AG04450 (cell line): ENCODE results near the gene TANGO6. TPM values are rescaled to one million over a fixed set of nuclear protein-coding genes. Genes with fewer than 3 reads are reported as not detected.
"Not testable (repeated sequence)": the region's sequence is repeated elsewhere in the genome, so short reads cannot be mapped to it uniquely, and the experiment has no call there.

ENCODE experiments used
- CTCF ChIA-PET: fragments of 300-600, 350-600 bp; formaldehyde crosslinking; extraction: SDS; loops from one replicate; lab custom pipeline; 2022; ENCODE audit warnings: antibody characterized with exemption, inconsistent platforms; lab: Charles Lee
- POLR2A ChIA-PET: fragments of 350-600 bp; formaldehyde crosslinking; extraction: SDS; loops from one replicate; lab custom pipeline; 2021; ENCODE audit warnings: antibody characterized with exemption, inconsistent platforms; lab: Yijun Ruan, JAX
- DNase-seq: peaks from one replicate; pipeline ENCODE4 v3.0.0-alpha.2; 2011; ENCODE audit warnings: low read depth, low spot score
- H3K27ac ChIP-seq: one replicate; pipeline ENCODE4 v1.5.1; 2012; ENCODE audit warnings: low read depth, low read length, control low read depth
- H3K27me3 ChIP-seq: one replicate; pipeline ENCODE4 v1.6.0; 2012; ENCODE audit warnings: low read length; ENCODE audit not compliant: control insufficient read depth, insufficient read depth
- H3K4me3 ChIP-seq: 2 replicates; pipeline ENCODE4 v1.5.1; 2011; ENCODE audit warnings: mild to moderate bottlenecking, low read depth, low read length, control low read depth
- H3K9me3 ChIP-seq: 2 replicates; pipeline ENCODE4 v1.5.1; 2012; ENCODE audit warnings: low read length; ENCODE audit not compliant: control insufficient read depth, insufficient read depth
- polyA plus RNA-seq: library from polyadenylated mRNA; depleted of rRNA; stranded (reverse); fragments of >200 nt; gene quantifications from 2 replicates; pipeline ENCODE4 v1.2.3, GENCODE V29; 2011
- TF ChIP-seq, protein P1 (sequence below): IDR thresholded peaks from 2 replicates; pipeline ENCODE4 v1.5.1; 2011; ENCODE audit warnings: low read depth, low read length, control low read depth, inconsistent platforms

The TANGO6 gene
- polyA plus RNA-seq, 1 experiment = 11.6 TPM

DNA sequence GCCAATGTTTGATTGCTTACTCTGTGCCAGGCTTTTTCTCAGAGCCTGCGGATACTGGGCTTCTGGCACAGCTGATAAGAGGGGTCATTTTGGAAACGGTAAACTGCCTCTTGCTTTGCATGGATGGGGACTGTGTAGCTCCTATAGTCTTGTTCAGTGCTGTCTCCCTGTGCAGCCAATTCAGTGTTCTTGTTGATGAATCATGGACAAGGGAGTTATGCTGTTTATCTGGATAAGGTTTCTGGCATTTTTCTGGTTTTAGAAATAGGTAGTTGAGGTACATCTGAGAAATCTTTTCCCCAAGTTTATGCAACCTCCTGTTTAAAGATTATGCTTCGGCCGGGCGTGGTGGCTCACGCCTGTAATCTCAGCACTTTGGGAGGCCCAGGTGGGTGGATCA, 16.7 kb upstream of the TANGO6 start:
- no peak overlapping the region for H3K27ac ChIP-seq
- POLR2A ChIA-PET = no interaction called here
- CTCF ChIA-PET = no interaction called here
- H3K27me3 ChIP-seq = peaks cover 2% of the 10 kb centered on the region
- TF ChIP-seq, protein P1, sequence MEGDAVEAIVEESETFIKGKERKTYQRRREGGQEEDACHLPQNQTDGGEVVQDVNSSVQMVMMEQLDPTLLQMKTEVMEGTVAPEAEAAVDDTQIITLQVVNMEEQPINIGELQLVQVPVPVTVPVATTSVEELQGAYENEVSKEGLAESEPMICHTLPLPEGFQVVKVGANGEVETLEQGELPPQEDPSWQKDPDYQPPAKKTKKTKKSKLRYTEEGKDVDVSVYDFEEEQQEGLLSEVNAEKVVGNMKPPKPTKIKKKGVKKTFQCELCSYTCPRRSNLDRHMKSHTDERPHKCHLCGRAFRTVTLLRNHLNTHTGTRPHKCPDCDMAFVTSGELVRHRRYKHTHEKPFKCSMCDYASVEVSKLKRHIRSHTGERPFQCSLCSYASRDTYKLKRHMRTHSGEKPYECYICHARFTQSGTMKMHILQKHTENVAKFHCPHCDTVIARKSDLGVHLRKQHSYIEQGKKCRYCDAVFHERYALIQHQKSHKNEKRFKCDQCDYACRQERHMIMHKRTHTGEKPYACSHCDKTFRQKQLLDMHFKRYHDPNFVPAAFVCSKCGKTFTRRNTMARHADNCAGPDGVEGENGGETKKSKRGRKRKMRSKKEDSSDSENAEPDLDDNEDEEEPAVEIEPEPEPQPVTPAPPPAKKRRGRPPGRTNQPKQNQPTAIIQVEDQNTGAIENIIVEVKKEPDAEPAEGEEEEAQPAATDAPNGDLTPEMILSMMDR = no peak
- DNase-seq = no peak
- H3K4me3 ChIP-seq = no peak overlapping the region
- peaks cover 6% of the 10 kb centered on the region for H3K9me3 ChIP-seq

DNA sequence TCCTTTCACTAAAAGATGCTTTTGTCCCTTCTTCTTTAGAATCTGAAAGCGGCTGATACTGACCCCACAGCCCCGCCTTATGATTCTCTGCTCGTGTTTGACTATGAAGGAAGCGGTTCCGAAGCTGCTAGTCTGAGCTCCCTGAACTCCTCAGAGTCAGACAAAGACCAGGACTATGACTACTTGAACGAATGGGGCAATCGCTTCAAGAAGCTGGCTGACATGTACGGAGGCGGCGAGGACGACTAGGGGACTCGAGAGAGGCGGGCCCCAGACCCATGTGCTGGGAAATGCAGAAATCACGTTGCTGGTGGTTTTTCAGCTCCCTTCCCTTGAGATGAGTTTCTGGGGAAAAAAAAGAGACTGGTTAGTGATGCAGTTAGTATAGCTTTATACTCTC, 10.1 kb upstream of the TANGO6 start:
- CTCF ChIA-PET = interaction anchor here (0.6 to 1.0 kb wide), 2 partner anchors 10 to 70 kb away, joined by 3 to 4 read pairs; partner anchors contain the start of gene TANGO6
- H3K27ac ChIP-seq = no peak overlapping the region
- no peak for DNase-seq
- TF ChIP-seq, protein P1 = no peak
- no peak overlapping the region for H3K4me3 ChIP-seq
- peaks cover 6% of the 10 kb centered on the region for H3K27me3 ChIP-seq
- no peaks in the 10 kb centered on the region for H3K9me3 ChIP-seq
- POLR2A ChIA-PET = interaction anchor here (0.7 kb wide), 1 partner anchor 29 kb away, joined by 4 read pairs; no protein-coding TSS in a partner anchor

DNA sequence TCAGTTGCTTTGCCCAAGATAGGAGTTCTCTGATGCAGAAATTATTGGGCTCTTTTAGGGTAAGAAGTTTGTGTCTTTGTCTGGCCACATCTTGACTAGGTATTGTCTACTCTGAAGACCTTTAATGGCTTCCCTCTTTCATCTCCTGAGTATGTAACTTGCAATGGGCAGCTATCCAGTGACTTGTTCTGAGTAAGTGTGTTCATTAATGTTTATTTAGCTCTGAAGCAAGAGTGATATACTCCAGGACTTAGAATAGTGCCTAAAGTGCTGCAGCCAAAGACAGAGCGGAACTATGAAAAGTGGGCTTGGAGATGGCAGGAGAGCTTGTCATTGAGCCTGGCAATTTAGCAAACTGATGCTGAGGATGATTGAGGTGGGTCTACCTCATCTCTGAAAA, 8.8 kb upstream of the TANGO6 start:
- no peak overlapping the region for H3K27ac ChIP-seq
- CTCF ChIA-PET = interaction anchor here (1.0 to 2.1 kb wide), 4 partner anchors 8 to 306 kb away, joined by 3 to 5 read pairs (median 4); partner anchors contain the start of gene TANGO6
- no peak for DNase-seq
- TF ChIP-seq, protein P1 = no peak
- no peaks in the 10 kb centered on the region for H3K9me3 ChIP-seq
- POLR2A ChIA-PET = no interaction called here
- no peak overlapping the region for H3K4me3 ChIP-seq
- peaks cover 6% of the 10 kb centered on the region for H3K27me3 ChIP-seq

DNA sequence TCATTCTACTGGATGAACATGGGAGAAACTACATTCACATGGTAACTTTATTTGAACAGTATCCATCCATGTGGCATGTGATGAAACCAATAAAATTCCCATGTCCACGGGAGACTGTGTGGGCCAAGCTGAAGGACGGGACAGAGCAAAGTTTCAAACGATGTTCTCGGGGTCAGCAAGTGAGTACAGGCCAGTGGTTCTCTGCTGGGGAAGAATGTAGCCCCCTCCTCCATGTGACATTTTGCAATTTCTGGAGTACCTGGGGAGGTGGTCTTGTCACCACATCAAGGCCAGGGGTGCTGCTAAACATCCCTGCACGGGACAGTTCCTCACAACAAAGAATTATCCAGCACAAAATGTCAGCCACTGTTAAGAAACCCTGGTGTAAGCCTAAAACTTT, 7.4 kb upstream of the TANGO6 start:
- TF ChIP-seq, protein P1 = no peak
- ChIA-PET POLR2A (no interaction called here), CTCF (no interaction called here)
- H3K4me3 ChIP-seq = no peak overlapping the region
- no peak for DNase-seq
- peaks cover 4% of the 10 kb centered on the region for H3K27me3 ChIP-seq
- H3K9me3 ChIP-seq = no peaks in the 10 kb centered on the region
- no peak overlapping the region for H3K27ac ChIP-seq

DNA sequence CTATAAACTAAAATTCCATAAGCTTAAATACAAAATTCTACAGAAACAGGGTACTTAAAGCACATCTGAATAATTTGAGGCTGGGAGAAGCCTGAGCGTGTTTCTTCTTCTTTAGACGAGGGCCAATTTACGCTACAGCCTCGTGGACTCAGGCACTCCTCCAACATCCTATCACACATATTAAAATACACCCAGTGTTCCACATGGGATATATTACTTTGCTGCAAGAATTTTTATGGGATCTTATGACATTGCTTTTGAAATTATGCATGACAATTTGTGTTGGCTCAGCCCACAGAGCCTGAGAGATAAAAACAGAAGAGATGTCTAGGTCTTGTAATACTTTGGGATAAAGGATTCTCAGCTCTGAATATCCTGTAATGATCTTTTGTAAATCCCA, 3.5 kb upstream of the TANGO6 start:
- TF ChIP-seq, protein P1 = no peak
- Histone ChIP-seq H3K27ac (no peak overlapping the region), H3K27me3 (peaks cover 2% of the 10 kb centered on the region), H3K9me3 (no peaks in the 10 kb centered on the region), H3K4me3 (no peak overlapping the region)
- no peak for DNase-seq
- ChIA-PET CTCF (interaction anchor here (1.4 kb wide), 1 partner anchor 284 kb away, joined by 4 read pairs; no protein-coding TSS in a partner anchor), POLR2A (no interaction called here)

DNA sequence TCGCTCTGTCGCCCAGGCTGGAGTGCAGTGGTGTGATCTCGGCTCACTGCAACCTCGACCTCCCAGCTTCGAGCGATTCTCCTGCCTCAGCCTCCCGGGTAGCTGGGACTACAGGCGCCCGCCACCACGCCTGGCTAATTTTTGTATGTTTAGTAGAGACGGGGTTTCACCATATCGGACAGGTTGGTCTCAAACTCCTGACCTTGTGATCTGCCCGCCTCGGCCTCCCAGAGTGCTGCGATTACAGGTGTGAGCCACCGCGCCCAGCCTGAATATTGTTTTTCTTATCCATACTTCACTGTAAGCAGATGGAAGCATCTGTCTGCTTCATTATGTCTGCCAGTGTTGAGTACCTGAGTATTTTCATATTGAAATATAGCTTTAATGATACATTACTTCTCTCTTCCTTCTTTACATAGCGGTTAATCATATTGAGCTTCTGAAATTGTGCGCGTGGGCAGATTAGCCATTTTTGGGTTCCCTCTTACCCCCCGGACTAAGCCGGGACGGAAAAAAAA, 308 bp upstream of the TANGO6 start:
- Histone ChIP-seq H3K4me3 (peak overlapping the region; percentile 89), H3K27ac (peak overlapping the region; percentile 85)
- CTCF ChIA-PET = interaction anchor here (0.9 to 5.6 kb wide), 8 partner anchors 8 to 322 kb away, joined by 3 to 182 read pairs (median 5); no protein-coding TSS in a partner anchor
- H3K27me3 ChIP-seq, H3K9me3 ChIP-seq, DNase-seq: not testable (repeated sequence)
- POLR2A ChIA-PET = interaction anchor here (0.7 kb wide), 2 partner anchors 57 to 184 kb away, joined by 4 read pairs; no protein-coding TSS in a partner anchor
